Keratinocyte (primary cell): ENCODE data around the gene VAMP8. TPM values are rescaled to one million over a fixed set of nuclear protein-coding genes. Genes with fewer than 3 reads are reported as not detected.

ENCODE experiments used
- DNase-seq: peaks from one replicate; pipeline ENCODE4 v3.0.0-alpha.2; 2011; ENCODE audit warnings: low read depth, missing footprints, low spot score
- FAIRE-seq: peaks from 2 replicates; lab custom pipeline; 2011; peaks lifted over from hg19 to GRCh38; lab: Jason Lieb, UNC
- H2AFZ ChIP-seq: 2 replicates; pipeline ENCODE4 v1.6.0; 2012; ENCODE audit warnings: low read length, control low read depth, inconsistent platforms; ENCODE audit not compliant: control insufficient read depth
- H3K27ac ChIP-seq: 2 replicates; pipeline ENCODE4 v1.5.1; 2011; ENCODE audit warnings: low read length; ENCODE audit not compliant: control insufficient read depth, insufficient read depth
- H3K27me3 ChIP-seq: 3 replicates; pipeline ENCODE4 v1.6.0; 2011; ENCODE audit warnings: low read length; ENCODE audit not compliant: control insufficient read depth, insufficient read depth; ENCODE audit errors: extremely low read depth
- H3K36me3 ChIP-seq, 2 experiments: 2 replicates in 1 of 2; 3 replicates in 1 of 2; pipeline ENCODE4 v1.5.1; 2011; ENCODE audit warnings: low read length in 2 of 2, mild to moderate bottlenecking in 1 of 2; ENCODE audit not compliant: control insufficient read depth in 2 of 2, insufficient read depth in 2 of 2; ENCODE audit errors: extremely low read depth in 1 of 2
- H3K4me1 ChIP-seq: 3 replicates; pipeline ENCODE4 v1.5.1; 2011; ENCODE audit warnings: low read length; ENCODE audit not compliant: control insufficient read depth, insufficient read depth; ENCODE audit errors: extremely low read depth
- H3K4me2 ChIP-seq: 3 replicates; pipeline ENCODE4 v1.6.0; 2011; ENCODE audit warnings: low read depth, low read length; ENCODE audit not compliant: control insufficient read depth, insufficient read depth; ENCODE audit errors: extremely low read depth
- H3K4me3 ChIP-seq, 3 experiments: fragments of 200-600 bp in 1 of 3; sonication (generic) in 1 of 3; 2 replicates in 2 of 3; 3 replicates in 1 of 3; pipeline ENCODE4 v1.5.1; 2011 to 2016; ENCODE audit warnings: low read length in 3 of 3, mild to moderate bottlenecking in 3 of 3, control low read depth in 2 of 3, inconsistent platforms in 1 of 3, low read depth in 1 of 3, mixed read lengths in 1 of 3, mixed run types in 1 of 3, moderate library complexity in 1 of 3; ENCODE audit not compliant: control insufficient read depth in 2 of 3, insufficient read depth in 2 of 3; ENCODE audit errors: extremely low read depth in 1 of 3
- H3K79me2 ChIP-seq: 2 replicates; pipeline ENCODE4 v1.6.0; 2012; ENCODE audit warnings: low read length; ENCODE audit not compliant: control insufficient read depth, insufficient read depth
- H3K9ac ChIP-seq: 3 replicates; pipeline ENCODE4 v1.6.0; 2011; ENCODE audit warnings: low read length; ENCODE audit not compliant: control insufficient read depth, insufficient read depth; ENCODE audit errors: extremely low read depth
- H3K9me1 ChIP-seq: 3 replicates; pipeline ENCODE4 v1.6.0; 2011; ENCODE audit warnings: low read length; ENCODE audit not compliant: control insufficient read depth, insufficient read depth; ENCODE audit errors: extremely low read depth
- H3K9me3 ChIP-seq: 2 replicates; pipeline ENCODE4 v1.5.1; 2012; ENCODE audit warnings: low read depth, low read length; ENCODE audit not compliant: control insufficient read depth
- H4K20me1 ChIP-seq: 3 replicates; pipeline ENCODE4 v1.6.0; 2011; ENCODE audit warnings: low read length; ENCODE audit not compliant: control insufficient read depth, insufficient read depth; ENCODE audit errors: extremely low read depth
- CTCF ChIP-seq, 3 experiments: IDR thresholded peaks in 1 of 3; conservative IDR thresholded peaks in 1 of 3; optimal IDR thresholded peaks in 1 of 3; 2 replicates in 2 of 3; 3 replicates in 1 of 3; pipeline versions ENCODE3 to v1.5.1; 2011; ENCODE audit warnings: low read length in 3 of 3, mild to moderate bottlenecking in 3 of 3, moderate library complexity in 2 of 3, control low read depth in 1 of 3, inconsistent platforms in 1 of 3; ENCODE audit not compliant: insufficient read depth in 2 of 3; ENCODE audit errors: extremely low read depth in 1 of 3
- EZH2 ChIP-seq: IDR thresholded peaks from one replicate; pipeline ENCODE4 v1.6.1; 2012; ENCODE audit warnings: inconsistent platforms, mild to moderate bottlenecking, low read length, moderate library complexity
- dilution Hi-C: fragments of 300-500 bp; cut with MboI; formaldehyde crosslinking; loops from one replicate; pipeline ENCODE4 v1.7.0; 2020; ENCODE audit warnings: low sequenced_read_pairs; ENCODE audit not compliant: extremely low pct_ligation_motif_present
- polyA plus RNA-seq, 5 experiments: library from polyadenylated mRNA; depleted of rRNA in 3 of 5; stranded (reverse) in 3 of 5; stranded (forward) in 1 of 5; unstranded in 1 of 5; fragments of >200 nt; gene quantifications; 1 replicate in 1 of 5; 2 replicates in 3 of 5; 3 replicates in 1 of 5; pipeline versions ENCODE4 v1.2.1 to v1.2.3, GENCODE V29; 2011 to 2012; ENCODE audit warnings: missing spikeins in 2 of 5, low read depth in 1 of 5, low replicate concordance in 1 of 5

Gene VAMP8
- polyA plus RNA-seq, 1 donor (not counting 4 experiments of a cell fraction or from before 2014, with no cell fraction given) = 385 TPM

- Histone ChIP-seq H4K20me1 (peaks cover 14% of the 10 kb centered on the region), H3K4me1 (peaks cover 17% of the 10 kb centered on the region), H3K9me3 (no peaks in the 10 kb centered on the region), H2AFZ (no peak overlapping the region), H3K79me2 (no peaks in the 10 kb centered on the region), H3K9ac (no peak overlapping the region), H3K36me3 (peaks cover 29 to 33% of the 10 kb centered on the region in 2 experiments), H3K4me2 (no peak overlapping the region), H3K27me3 (no peaks in the 10 kb centered on the region), H3K9me1 (no peaks in the 10 kb centered on the region), H3K4me3 (no peak overlapping the region), H3K27ac (no peak overlapping the region)
- FAIRE-seq (no peak), DNase-seq (no peak)
- dilution Hi-C loops = no loop called here
- TF ChIP-seq EZH2 (no peak), CTCF (optimal IDR thresholded peaks at IDR 0.05 in 1 of 3, IDR thresholded peaks at IDR 0.05 in 1 of 3, conservative IDR thresholded peaks at IDR 0.05 in 1 of 3; ENCODE audit: extremely low read depth in 1 of 3, insufficient read depth in 2 of 3, low read length in 3 of 3) (no peak)
Observed at GRCh38 chr2:85549095-85549494, 28.3 kb upstream of the VAMP8 start.

GRCh38 chr2:85549826-85550225 lies 27.6 kb upstream of the VAMP8 start:
- H3K4me2 ChIP-seq = no peak overlapping the region
- DNase-seq = no peak
- dilution Hi-C loops = no loop called here
- no peak for FAIRE-seq
- no peaks in the 10 kb centered on the region for H3K79me2 ChIP-seq
- H3K9me3 ChIP-seq = no peaks in the 10 kb centered on the region
- H3K4me3 ChIP-seq = no peak overlapping the region
- H2AFZ ChIP-seq = no peak overlapping the region
- H3K9me1 ChIP-seq = no peaks in the 10 kb centered on the region
- H3K27me3 ChIP-seq = no peaks in the 10 kb centered on the region
- peaks cover 17% of the 10 kb centered on the region for H3K4me1 ChIP-seq
- TF ChIP-seq CTCF (optimal IDR thresholded peaks at IDR 0.05 in 1 of 3, IDR thresholded peaks at IDR 0.05 in 1 of 3, conservative IDR thresholded peaks at IDR 0.05 in 1 of 3; ENCODE audit: extremely low read depth in 1 of 3, insufficient read depth in 2 of 3, low read length in 3 of 3) = no peak
- no peak for TF ChIP-seq EZH2
- H4K20me1 ChIP-seq = peaks cover 12% of the 10 kb centered on the region
- no peak overlapping the region for H3K27ac ChIP-seq
- no peak overlapping the region for H3K9ac ChIP-seq
- peaks cover 30 to 31% of the 10 kb centered on the region in 2 experiments for H3K36me3 ChIP-seq
